ENCODE measurements around the gene DYNLRB2.

DYNLRB2 gene

DNA sequence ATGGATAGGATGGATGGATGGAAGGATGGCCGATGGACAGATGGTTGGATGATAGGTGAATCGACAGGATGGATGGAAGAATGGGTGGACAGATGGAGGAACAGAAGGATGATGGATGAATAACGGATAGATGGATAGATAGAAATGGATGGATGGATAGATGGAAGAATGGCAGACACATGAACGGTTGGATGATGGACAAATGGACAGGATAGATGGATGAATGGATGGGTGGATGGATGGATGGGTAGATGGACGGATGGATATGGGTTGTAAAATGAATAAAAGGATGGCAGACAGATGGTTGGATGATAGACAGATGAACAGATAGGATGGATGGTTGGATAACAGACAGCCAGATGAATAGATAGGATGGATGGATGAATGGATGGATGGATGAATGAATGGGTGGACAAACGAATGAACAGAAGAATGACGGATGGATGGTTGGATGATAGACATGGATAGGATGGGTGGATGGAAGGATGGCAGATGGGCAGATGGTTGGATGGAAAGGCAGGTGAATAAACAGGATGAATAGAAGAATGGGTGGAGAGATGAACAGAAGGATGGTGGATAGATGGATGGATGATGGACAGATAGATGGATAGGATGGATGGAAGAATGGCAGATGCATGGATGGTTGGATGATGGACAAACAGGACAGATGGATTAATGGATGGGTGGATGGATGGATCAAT, 55.9 kb downstream of the DYNLRB2 start:
- no peak for FAIRE-seq
- DNase-seq (ENCODE audit: insufficient read length, low spot score) = no peak

DNA sequence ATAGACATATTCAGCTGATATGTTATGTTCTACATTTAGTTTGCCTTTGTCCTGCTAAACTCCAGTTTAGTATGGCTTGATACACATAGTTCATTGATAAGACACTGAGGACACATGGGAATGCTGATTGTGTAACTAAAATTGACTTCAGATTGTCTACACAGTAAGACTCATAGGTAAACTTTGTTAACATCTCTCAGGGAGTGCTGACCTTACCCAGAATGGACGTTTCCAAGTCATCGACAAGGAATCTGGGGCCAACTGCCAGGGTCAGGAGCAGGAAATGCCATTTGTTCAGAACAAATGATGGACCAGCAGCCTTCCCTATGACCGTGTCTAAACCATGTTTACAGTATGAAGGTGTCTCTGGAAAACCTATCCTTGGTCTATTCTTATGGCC, 58.7 kb downstream of the DYNLRB2 start:
- FAIRE-seq = no peak

More for the DNA sequence above, 58.7 kb downstream of the DYNLRB2 start:
- DNase-seq (ENCODE audit: insufficient read length, low spot score) = no peak
